Bronchial epithelial cell (primary cell): ENCODE results near the gene SET. TPM values are rescaled to one million over a fixed set of nuclear protein-coding genes. Genes with fewer than 3 reads are reported as not detected.

ENCODE experiments used
- DNase-seq: peaks from one replicate; pipeline ENCODE4 v3.0.0-alpha.2; 2010; ENCODE audit warnings: low read depth
- FAIRE-seq: peaks from 2 replicates; lab custom pipeline; 2011; peaks lifted over from hg19 to GRCh38; lab: Jason Lieb, UNC
- H3K27me3 ChIP-seq: 2 replicates; pipeline ENCODE4 v1.5.1; 2011; ENCODE audit warnings: low read length; ENCODE audit not compliant: control insufficient read depth, insufficient read depth
- H3K36me3 ChIP-seq: 2 replicates; pipeline ENCODE4 v1.5.1; 2011; ENCODE audit warnings: low read length; ENCODE audit not compliant: control insufficient read depth, insufficient read depth
- H3K4me3 ChIP-seq: 2 replicates; pipeline ENCODE4 v1.5.1; 2011; ENCODE audit warnings: mild to moderate bottlenecking, low read depth, low read length, control low read depth
- CTCF ChIP-seq: IDR thresholded peaks from 2 replicates; pipeline ENCODE4 v1.5.1; 2011; ENCODE audit warnings: mild to moderate bottlenecking, moderate library complexity, low read length, control low read depth, inconsistent platforms; ENCODE audit not compliant: insufficient read depth, severe bottlenecking
- total RNA-seq: library from RNA; depleted of rRNA; stranded (reverse); fragments of >200 nt; gene quantifications from 2 replicates; pipeline ENCODE4 v1.2.1, GENCODE V29; 2014

SET gene
- total RNA-seq, 1 donor from 2014 or later, result 717 TPM

- TF ChIP-seq CTCF, result no peak
- Histone ChIP-seq H3K27me3 (no peaks in the 10 kb centered on the region), H3K4me3 (no peak overlapping the region), H3K36me3 (no peaks in the 10 kb centered on the region)
- DNase-seq (no peak), FAIRE-seq (no peak)
Observed at GRCh38 chr9:128701227-128701854, 12.3 kb downstream of the SET start.

DNA sequence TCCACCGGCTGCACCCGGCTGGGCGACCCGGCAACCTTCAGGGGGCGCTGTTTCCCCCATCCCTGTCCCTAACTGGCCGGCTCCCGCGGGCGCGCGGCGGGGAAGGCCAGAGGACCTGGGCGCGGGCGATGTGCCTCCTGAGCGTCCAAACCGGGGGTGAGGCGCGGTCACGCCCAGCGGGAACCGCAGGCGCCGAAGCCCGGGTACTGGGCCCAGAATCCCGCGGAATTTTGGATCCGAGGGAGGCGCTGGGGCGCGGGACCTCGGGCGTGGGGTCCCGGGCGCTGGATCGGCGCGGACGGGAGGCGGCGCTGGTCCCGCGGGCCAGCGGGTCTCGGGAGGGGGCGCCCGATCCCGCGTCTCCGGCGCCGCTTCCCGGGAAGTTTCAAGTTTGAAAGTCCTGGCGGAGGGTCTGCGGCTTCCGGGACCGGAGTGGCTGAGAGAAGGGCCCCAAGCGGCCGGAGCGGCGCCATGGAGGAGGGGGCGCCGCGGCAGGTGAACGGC is 13.5 kb downstream of the SET start, which contains the start of gene PKN3:
PKN3 (plus strand) TSS at position 59 of the 504 bp plus-strand sequence; CDS start at position 472, 413 bp downstream.
- Histone ChIP-seq H3K27me3 (no peaks in the 10 kb centered on the region), H3K4me3 (peak within 1 kb of the TSS; percentile 52), H3K36me3 (no peaks in the 10 kb centered on the region)
- no peak for FAIRE-seq
- peak; percentile 46 for DNase-seq
- peak; percentile 89 for TF ChIP-seq CTCF

DNA sequence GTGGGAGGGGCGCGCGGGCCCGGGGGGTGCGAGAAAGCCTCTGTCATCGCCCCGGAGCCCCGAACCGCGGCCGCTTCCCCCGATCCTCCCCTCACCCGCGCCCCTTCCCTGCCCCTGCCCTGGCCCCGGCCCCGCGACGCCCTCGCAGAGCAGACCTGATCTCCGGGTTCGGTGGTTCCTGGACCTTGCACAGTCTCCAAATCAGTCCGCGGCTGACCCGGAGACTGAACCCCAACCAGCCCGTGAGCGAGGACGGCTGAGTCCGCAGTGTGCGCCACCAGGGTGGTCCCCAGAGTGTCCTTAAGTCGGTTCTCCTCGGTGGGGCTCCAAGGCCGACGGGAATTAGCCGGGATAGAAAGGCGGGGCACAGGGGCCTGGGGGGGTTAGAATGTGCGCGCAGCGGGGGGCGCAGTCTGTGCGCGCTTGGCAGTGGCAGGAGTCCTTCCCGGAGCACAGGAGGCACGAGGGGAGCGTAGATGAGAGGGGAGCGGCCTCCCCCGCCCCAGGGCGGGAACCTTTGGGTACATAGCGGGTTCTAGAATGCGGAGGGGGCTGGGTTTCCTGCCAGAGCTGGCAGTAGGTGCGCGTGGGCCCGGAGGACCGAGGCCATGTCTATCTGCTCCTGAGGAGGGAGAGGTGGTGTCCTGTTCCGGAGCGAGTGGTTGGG is 14.1 kb downstream of the SET start:
- FAIRE-seq, result no peak
- no peaks in the 10 kb centered on the region for H3K27me3 ChIP-seq
- DNase-seq, result no peak
- peak overlapping the region; percentile 52 for H3K4me3 ChIP-seq
- H3K36me3 ChIP-seq, result no peaks in the 10 kb centered on the region
- TF ChIP-seq CTCF, result no peak

GRCh38 chr9:128703616-128704355 is 14.8 kb downstream of the SET start:
- Histone ChIP-seq H3K36me3 (no peaks in the 10 kb centered on the region), H3K4me3 (no peak overlapping the region), H3K27me3 (no peaks in the 10 kb centered on the region)
- TF ChIP-seq CTCF, result no peak
- DNase-seq (no peak), FAIRE-seq (no peak)

DNA sequence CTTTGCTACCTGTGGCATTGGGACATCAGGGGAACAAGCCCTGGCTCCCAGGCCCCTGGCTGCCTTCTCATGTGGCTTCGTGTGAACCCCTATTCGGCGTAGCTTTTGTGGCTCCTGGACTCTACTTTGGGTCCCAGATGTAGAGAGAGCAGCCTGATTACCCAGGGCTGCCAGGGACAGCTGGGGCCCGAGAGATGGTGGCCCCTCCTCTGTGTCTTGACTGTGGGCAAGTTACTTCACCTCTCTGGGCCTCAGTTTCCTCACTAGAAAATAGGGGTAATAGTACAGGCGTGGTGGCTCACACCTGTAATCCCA is 15.3 kb downstream of the SET start:
- Histone ChIP-seq H3K27me3 (no peaks in the 10 kb centered on the region), H3K36me3 (no peaks in the 10 kb centered on the region), H3K4me3 (no peak overlapping the region)
- no peak for TF ChIP-seq CTCF
- no peak for FAIRE-seq
- DNase-seq, result no peak
